Smooth muscle cell of the brain vasculature (primary cell): ENCODE results near the gene CC2D1B.
"Not testable (repeated sequence)": the region's sequence is repeated elsewhere in the genome, so short reads cannot be mapped to it uniquely, and the experiment has no call there.

ENCODE experiments used
- DNase-seq: peaks from one replicate; pipeline ENCODE4 v3.0.0-alpha.2; 2012; ENCODE audit warnings: low read depth, low spot score

Gene CC2D1B

GRCh38 chr1:52365746-52366516 is at the start of gene CC2D1B:
CC2D1B (minus strand) TSS chr1:52366205; CDS start chr1:52364620, 1,585 bp downstream.
- peak; percentile 92 for DNase-seq

GRCh38 chr1:52414942-52415341 is 48.9 kb upstream of the CC2D1B start:
- no peak for DNase-seq

GRCh38 chr1:52413410-52413989 is 47.5 kb upstream of the CC2D1B start:
- no peak for DNase-seq

GRCh38 chr1:52404975-52405338 is 39.0 kb upstream of the CC2D1B start:
- DNase-seq: no peak

GRCh38 chr1:52404116-52404974 is 38.3 kb upstream of the CC2D1B start, which contains the start of the genes ORC1 and PRPF38A:
ORC1 (minus strand) TSS chr1:52404423; CDS start chr1:52402223, 2,200 bp downstream.
PRPF38A (plus strand) TSS chr1:52404602; CDS start chr1:52404750, 148 bp downstream.
- peak; percentile 95 for DNase-seq

- peak; percentile 15 for DNase-seq
Measured at GRCh38 chr1:52403566-52404115, 37.6 kb upstream of the CC2D1B start.

GRCh38 chr1:52402860-52403240 is 36.8 kb upstream of the CC2D1B start:
- no peak for DNase-seq

- DNase-seq: no peak
Measured at GRCh38 chr1:52400131-52400530, 34.1 kb upstream of the CC2D1B start.

- no peak for DNase-seq
Measured at GRCh38 chr1:52399629-52400028, 33.6 kb upstream of the CC2D1B start.

- no peak for DNase-seq
Measured at GRCh38 chr1:52393174-52393573, 27.2 kb upstream of the CC2D1B start.

- DNase-seq: no peak
Measured at GRCh38 chr1:52386458-52386857, 20.5 kb upstream of the CC2D1B start.

GRCh38 chr1:52385376-52385775 is 19.4 kb upstream of the CC2D1B start:
- DNase-seq: no peak

GRCh38 chr1:52369851-52370250 is 3.8 kb upstream of the CC2D1B start:
- not testable (repeated sequence) for DNase-seq

GRCh38 chr1:52368383-52369172 is 2.6 kb upstream of the CC2D1B start:
- DNase-seq: no peak

GRCh38 chr1:52367272-52367671 is 1.3 kb upstream of the CC2D1B start:
- no peak for DNase-seq

- no peak for DNase-seq
Measured at GRCh38 chr1:52366517-52366827, 467 bp upstream of the CC2D1B start.

- no peak for DNase-seq
Measured at GRCh38 chr1:52365071-52365745, 797 bp downstream of the CC2D1B start.

GRCh38 chr1:52364235-52364839 is 1.7 kb downstream of the CC2D1B start:
- DNase-seq: no peak

- DNase-seq: no peak
Measured at GRCh38 chr1:52360595-52360968, 5.4 kb downstream of the CC2D1B start.
